ENCODE measurements around the gene CFAP90. TPM values are rescaled to one million over a fixed set of nuclear protein-coding genes. Genes with fewer than 3 reads are reported as not detected.
A peak's percentile ranks its signal among the peaks of the same experiment; 100 is the strongest.

The CFAP90 gene
- total RNA-seq, 2 donors from 2014 or later, result not detected

- Histone ChIP-seq H3K9me3 (no peaks in the 10 kb centered on the region), H3K27ac (peak overlapping the region; percentile 56 to 60), H3K4me1 (ENCODE audit: control insufficient read depth in 1 of 2, low read depth in 2 of 2) (peaks cover 9 to 34% of the 10 kb centered on the region in 2 donors), H3K36me3 (no peaks in the 10 kb centered on the region), H3K4me3 (peak overlapping the region; percentile 83), H3K27me3 (replicated peaks; ENCODE audit: insufficient read depth) (no peaks in the 10 kb centered on the region)
- no peak for DNase-seq (ENCODE audit: low spot score)
- ATAC-seq (ENCODE audit: insufficient number of reproducible peaks, low FRiP score, low read depth), result no peak
- no peak for TF ChIP-seq CTCF (IDR thresholded peaks at IDR 0.05)
Observed at GRCh38 chr5:7868427-7868772, 17.5 kb upstream of the CFAP90 start.

DNA sequence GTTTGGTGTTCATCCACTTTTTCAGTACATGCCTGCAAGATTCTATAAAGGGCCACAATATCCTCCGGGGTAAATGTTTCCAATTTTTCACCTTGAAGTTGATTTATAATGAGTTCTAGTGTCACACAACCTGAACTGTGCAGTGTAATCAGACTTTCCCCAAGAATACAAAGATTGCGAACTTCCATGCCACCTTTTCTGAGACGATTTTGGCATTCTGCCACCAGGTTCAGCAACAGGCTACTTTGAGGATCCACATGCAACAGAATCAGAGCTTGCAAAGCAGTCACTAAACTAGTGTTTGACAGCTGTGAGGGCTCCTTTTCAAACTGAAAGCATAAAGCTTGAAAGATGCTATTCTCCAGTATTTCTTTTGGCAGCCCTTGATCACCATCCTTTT lies 16.3 kb upstream of the CFAP90 start:
- H3K27me3 ChIP-seq (replicated peaks; ENCODE audit: insufficient read depth), result no peaks in the 10 kb centered on the region
- ATAC-seq (ENCODE audit: insufficient number of reproducible peaks, low FRiP score, low read depth), result no peak
- H3K9me3 ChIP-seq, result no peaks in the 10 kb centered on the region
- H3K36me3 ChIP-seq, result no peaks in the 10 kb centered on the region
- peaks cover 9 to 34% of the 10 kb centered on the region in 2 donors for H3K4me1 ChIP-seq (ENCODE audit: control insufficient read depth in 1 of 2, low read depth in 2 of 2)
- TF ChIP-seq CTCF (IDR thresholded peaks at IDR 0.05), result no peak
- no peak overlapping the region for H3K27ac ChIP-seq
- no peak for DNase-seq (ENCODE audit: low spot score)
- H3K4me3 ChIP-seq, result no peak overlapping the region

GRCh38 chr5:7866196-7866595 lies 15.3 kb upstream of the CFAP90 start:
- peaks cover 9 to 30% of the 10 kb centered on the region in 2 donors for H3K4me1 ChIP-seq (ENCODE audit: control insufficient read depth in 1 of 2, low read depth in 2 of 2)
- H3K9me3 ChIP-seq, result no peaks in the 10 kb centered on the region
- H3K4me3 ChIP-seq, result no peak overlapping the region
- DNase-seq (ENCODE audit: low spot score), result no peak
- H3K27ac ChIP-seq, result no peak overlapping the region
- no peak for TF ChIP-seq CTCF (IDR thresholded peaks at IDR 0.05)
- H3K27me3 ChIP-seq (replicated peaks; ENCODE audit: insufficient read depth), result no peaks in the 10 kb centered on the region
- no peak for ATAC-seq (ENCODE audit: insufficient number of reproducible peaks, low FRiP score, low read depth)
- H3K36me3 ChIP-seq, result peaks cover 2% of the 10 kb centered on the region

DNA sequence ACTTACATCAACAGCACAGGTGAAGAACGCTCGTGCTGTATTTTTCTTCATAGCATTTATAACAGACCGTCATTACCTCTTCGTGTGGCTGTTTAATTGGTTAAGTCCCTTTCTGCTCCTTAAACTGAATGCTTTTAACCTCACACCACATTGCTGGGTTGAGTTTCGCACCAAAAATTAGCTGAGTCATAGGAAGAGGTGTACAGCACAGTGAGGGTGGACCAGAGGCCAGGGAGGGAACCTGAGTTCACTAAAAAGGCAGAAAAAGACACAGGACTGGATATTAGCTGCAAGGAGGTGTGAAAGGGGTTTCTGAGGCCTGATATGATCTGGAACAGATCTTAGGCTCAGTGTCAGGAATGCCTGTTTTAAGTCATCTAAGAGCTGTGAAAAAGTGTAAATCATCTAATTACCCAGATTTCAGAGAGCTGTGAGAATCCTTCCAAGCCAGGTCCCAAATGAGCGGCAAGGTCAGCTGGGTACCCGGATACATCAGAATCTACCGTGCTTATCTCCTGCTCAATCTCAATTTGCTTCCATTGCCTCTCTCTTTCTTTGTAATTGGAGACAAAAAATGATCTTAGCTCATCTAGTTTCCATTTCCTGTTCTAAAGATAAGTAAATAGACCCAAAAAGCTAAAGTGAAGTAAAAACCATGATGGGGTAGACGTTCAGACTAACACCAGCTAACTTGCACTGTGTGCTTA lies 7.1 kb upstream of the CFAP90 start:
- no peak for DNase-seq (ENCODE audit: low spot score)
- no peak for ATAC-seq (ENCODE audit: insufficient number of reproducible peaks, low FRiP score, low read depth)
- no peak for TF ChIP-seq CTCF (IDR thresholded peaks at IDR 0.05)
- Histone ChIP-seq H3K9me3 (no peaks in the 10 kb centered on the region), H3K27me3 (replicated peaks; ENCODE audit: insufficient read depth) (no peaks in the 10 kb centered on the region), H3K4me3 (no peak overlapping the region), H3K4me1 (ENCODE audit: control insufficient read depth in 1 of 2, low read depth in 2 of 2) (no peaks in the 10 kb centered on the region), H3K36me3 (peaks cover 21% of the 10 kb centered on the region), H3K27ac (no peak overlapping the region)

DNA sequence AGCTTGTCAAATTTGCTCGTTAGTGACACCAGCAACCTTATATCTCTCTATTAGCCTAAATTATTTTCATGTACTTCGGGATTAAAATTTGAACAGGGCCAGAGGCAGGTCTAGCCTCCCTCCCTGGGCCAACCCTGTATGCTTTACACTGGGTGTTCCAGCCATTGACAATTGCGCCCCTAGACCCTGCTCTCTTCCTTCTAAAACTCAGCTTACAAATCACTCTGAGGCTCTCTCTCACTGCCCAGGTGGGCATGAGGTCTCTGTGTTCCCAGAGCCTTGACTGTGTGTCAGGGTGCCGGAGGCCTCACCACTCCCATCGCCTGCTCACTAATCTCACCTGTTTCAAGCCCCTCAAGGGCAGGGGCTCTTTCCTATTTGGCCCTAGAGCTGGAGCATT lies 6.4 kb upstream of the CFAP90 start:
- Histone ChIP-seq H3K36me3 (peaks cover 21% of the 10 kb centered on the region), H3K4me1 (ENCODE audit: control insufficient read depth in 1 of 2, low read depth in 2 of 2) (peaks cover 0 to 6% of the 10 kb centered on the region in 2 donors), H3K4me3 (no peak overlapping the region), H3K27ac (no peak overlapping the region), H3K9me3 (no peaks in the 10 kb centered on the region), H3K27me3 (replicated peaks; ENCODE audit: insufficient read depth) (no peaks in the 10 kb centered on the region)
- DNase-seq (ENCODE audit: low spot score), result no peak
- no peak for ATAC-seq (ENCODE audit: insufficient number of reproducible peaks, low FRiP score, low read depth)
- TF ChIP-seq CTCF (IDR thresholded peaks at IDR 0.05), result no peak

Measured in thoracic aorta (tissue), 2 donors.